Activated CD4-positive, CD25-positive, alpha-beta regulatory T cell treated with anti-CD3 and anti-CD28 coated beads, Interleukin-2, amount 50 U/mL, for 24 hours (primary cell): ENCODE data around the gene ERI2.
"Not testable (repeated sequence)": the region's sequence is repeated elsewhere in the genome, so short reads cannot be mapped to it uniquely, and the experiment has no call there.

Source experiments
- ATAC-seq, 2 donors: fragments of 150-1000 bp; cut with Tn5 transposase; one replicate each; pipeline ENCODE4 v1.10.0; 2021; ENCODE audit warnings: mild to moderate bottlenecking in 1 of 2, moderate library complexity in 1 of 2

ERI2 gene

DNA sequence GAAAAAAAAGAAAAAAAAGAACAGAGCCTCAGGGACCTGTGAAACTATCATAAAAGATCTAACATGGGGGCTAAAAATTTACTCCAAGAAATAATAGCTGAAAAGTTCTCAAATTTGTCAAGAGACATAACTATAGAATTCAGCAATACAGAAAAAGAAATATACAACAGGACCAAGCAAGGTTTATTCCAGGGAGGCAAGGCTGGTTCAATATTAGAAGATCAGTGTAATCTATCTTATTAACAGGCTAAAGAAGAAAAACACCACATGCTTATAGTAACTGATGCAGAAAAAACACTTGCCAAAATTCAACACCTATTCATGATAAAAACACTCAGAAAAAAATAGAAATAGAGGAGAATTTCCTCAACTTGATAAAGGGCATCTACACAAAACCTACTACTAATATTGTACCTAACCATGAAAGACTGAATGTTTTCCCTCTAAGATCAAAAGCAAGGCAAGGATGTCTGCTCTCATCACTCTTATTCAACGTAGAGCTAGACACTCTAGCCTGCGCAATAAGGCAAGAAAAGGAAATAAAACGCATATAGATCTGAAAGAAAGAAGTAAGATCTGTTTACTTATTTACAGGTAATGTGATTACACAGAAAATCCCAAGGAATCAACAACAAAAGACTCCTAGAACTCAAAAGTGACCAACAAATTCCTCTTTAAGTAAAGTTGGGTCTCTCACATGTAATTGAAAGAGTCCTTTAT is 43.7 kb downstream of the ERI2 start:
- no peak for ATAC-seq

DNA sequence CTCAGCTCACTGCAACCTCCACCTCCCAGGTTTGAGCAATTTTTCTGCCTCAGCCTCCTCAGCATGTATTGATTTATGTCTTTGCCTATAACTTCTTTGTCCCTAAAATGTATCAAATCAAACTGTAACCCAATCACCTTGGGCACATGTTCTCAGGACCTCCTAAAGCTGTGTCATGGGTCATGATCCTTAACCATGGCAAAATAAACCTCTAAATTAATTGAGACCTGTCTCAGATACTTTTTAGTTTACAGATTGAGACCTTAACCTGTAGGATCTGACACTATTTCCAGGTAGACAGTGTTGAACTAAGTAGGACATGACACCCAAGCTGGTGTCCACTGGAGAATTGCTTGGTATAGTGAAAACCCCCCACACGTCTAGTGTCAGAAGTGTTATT is 45.1 kb downstream of the ERI2 start:
- ATAC-seq: no peak

DNA sequence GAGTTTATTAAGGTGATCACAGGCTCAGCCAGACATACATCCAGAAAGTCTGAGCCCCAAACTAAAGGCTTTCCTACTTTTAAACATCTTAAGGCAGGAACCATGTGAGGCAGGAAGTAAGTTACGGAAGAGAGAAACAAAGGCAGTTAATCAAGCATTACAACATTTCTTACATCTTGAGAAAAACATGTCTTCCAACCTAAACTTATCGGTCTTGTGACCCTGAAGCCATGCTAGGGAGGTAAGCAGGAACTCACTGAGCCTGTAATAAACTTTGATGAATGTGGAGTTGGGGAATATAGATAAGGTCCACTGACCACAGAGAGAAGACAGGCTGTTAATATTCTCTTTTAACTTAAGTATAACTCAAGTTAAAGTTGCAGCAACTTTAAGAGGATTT is 45.9 kb downstream of the ERI2 start:
- ATAC-seq: no peak

DNA sequence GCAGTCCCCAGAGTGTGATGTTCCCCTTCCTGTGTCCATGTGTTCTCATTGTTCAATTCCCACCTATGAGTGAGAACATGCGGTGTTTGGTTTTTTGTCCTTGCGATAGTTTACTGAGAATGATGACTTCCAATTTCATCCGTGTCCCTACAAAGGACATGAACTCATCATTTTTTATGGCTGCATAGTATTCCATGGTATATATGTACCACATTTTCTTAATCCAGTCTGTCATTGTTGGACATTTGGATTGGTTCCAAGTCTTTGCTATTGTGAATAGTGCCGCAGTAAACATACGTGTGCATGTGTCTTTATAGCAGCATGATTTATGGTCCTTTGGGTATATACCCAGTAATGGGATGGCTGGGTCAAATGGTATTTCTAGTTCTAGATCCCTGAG is 50.5 kb downstream of the ERI2 start:
- not testable (repeated sequence) for ATAC-seq

DNA sequence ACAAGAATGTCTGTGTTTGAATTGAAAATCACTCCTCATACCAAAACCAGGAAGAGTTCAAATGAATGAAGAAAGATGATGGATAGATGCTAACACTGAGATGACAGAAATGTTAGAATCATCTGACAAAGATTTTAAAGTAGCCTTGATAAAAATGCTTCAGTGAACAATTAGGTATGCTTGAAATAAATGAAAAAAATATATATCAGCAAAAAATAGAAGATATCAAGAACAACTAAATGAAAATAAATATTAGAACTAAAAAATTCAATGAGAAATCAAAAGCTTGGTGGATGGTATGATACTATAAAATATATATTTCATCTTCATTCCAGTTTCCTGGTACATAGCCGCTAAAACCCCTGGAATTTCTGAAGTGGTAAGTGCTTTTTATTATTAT is 51.0 kb downstream of the ERI2 start:
- ATAC-seq: no peak

DNA sequence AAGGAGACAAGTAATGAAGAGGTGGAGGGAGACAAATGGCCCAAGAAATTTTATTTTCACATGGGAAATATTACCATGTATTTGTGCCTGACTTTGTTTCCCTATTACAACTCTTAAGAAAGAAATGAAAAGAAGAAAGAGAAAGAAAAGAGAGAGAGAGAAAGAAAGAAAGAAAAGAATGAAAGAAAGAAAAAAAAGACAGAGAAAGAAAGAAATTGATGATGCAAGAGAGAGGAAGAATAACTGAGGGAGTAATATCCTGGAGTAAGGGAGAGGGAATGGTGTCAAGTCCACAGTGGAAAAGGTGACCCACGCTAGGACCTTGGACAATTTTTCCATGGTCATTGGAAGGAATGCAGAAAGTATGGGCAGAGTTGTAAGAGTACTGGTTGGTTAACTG is 52.5 kb downstream of the ERI2 start:
- no peak for ATAC-seq

DNA sequence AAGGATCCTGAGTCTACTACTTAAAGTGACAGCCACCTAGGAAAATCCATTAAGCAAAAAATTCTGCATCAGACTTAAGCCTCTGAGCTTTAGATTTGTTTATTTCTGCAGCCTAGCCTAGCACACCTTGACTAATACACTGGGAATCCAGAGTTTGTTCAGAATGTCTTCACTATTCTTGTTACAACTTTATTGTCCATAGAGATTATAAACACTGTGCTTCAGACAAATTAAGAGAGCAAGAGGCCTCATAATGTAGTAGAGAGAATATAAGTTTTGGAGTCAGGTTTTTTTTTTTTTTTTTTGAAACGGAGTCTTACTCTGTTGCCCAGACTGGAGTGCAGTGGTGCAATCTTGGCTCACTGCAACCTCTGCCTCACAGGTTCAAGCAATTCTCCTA is 55.7 kb downstream of the ERI2 start:
- no peak for ATAC-seq

DNA sequence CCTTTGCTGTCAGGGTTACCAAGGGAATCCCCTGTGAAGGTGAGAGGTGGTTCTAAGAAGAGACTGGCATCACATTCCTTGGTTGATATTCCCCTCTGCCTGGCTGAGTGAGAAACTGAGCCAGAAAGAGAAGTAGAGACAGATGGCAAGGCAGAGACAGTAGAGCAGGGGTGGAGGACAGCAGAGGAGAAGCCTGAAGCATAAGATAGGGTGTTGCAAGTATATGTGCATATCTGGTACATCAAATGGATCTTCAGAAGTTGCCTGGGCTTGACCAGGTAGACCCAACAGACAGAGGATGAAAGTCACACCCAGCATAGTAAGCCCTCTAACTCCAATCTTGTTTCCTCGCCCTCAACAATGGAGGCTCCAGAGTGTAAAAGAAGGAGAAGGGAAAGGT is 56.8 kb downstream of the ERI2 start:
- no peak for ATAC-seq

DNA sequence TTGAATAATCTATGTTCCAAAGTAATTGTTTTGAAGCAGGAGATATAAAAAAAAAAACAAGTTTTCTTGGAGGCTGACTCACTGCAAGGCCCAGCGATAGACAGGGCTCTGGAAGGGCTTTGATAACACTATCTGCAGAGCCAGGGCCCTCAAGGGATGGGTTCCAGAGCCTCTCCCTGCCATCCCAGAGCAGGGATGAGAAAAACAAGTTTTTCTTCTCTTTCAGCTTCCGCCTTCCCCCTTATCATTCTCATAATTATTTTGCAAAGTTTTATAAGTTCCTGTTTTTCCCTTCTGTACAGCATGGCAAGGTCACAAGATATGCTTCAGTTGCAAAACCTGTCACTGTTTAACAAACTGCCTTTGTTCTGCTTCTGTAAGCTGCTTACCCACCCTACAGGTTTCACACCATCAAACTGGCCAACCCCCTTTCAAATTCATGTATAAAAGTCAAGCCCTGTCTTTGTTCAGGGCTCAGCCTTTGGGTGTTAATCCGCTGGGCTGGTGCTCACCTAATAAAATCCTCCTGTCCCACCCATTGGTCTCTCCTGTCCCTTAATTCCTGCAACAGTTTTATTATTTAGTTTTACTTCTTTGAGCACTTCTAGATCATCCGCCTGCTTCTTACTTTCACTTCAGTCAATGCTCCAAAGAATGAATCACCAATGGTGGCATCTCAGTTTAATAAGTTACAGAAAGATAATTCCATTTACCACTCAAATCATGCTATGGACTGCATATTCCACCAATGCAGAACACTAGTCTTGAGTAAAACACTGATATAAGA is 59.0 kb downstream of the ERI2 start:
- no peak for ATAC-seq

DNA sequence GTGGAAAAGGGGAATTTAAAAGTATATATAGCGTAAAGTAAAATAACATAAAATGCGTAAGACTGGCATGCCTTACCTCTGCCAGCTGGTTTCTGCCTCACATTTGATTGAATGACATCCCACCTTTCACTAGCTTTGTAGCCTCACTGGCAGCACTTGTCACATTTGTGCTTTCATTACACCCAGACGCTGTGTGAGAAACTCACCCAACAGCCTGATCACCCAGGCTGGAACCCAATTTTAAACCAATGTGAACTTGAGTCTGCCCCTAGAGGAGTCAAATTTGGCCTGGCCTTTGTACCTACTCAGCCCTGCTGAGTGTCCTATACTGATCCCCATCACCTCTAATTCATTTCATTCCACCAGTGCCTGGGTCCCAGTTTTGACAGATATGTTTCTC is 59.8 kb downstream of the ERI2 start:
- ATAC-seq: no peak
